HG02678 (cell line): ENCODE data around the gene GOLGA5.
A peak's percentile ranks its signal among the peaks of the same experiment; 100 is the strongest.
"Not testable (repeated sequence)": the region's sequence is repeated elsewhere in the genome, so short reads cannot be mapped to it uniquely, and the experiment has no call there.

ENCODE experiments used
- ATAC-seq: cut with Tn5 transposase; IDR thresholded peaks from one replicate; pipeline ENCODE4 v1.9.1; 2021; ENCODE audit warnings: mild to moderate bottlenecking, moderate library complexity; ENCODE audit not compliant: unreplicated experiment

The GOLGA5 gene, protein sequence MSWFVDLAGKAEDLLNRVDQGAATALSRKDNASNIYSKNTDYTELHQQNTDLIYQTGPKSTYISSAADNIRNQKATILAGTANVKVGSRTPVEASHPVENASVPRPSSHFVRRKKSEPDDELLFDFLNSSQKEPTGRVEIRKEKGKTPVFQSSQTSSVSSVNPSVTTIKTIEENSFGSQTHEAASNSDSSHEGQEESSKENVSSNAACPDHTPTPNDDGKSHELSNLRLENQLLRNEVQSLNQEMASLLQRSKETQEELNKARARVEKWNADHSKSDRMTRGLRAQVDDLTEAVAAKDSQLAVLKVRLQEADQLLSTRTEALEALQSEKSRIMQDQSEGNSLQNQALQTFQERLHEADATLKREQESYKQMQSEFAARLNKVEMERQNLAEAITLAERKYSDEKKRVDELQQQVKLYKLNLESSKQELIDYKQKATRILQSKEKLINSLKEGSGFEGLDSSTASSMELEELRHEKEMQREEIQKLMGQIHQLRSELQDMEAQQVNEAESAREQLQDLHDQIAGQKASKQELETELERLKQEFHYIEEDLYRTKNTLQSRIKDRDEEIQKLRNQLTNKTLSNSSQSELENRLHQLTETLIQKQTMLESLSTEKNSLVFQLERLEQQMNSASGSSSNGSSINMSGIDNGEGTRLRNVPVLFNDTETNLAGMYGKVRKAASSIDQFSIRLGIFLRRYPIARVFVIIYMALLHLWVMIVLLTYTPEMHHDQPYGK

GRCh38 chr14:92793709-92794546 lies at the start of gene GOLGA5:
TSS of gene GOLGA5 (plus strand) at chr14:92794305. CDS start at chr14:92797438, 3,133 bp downstream.
- ATAC-seq = peak; percentile 97

DNA sequence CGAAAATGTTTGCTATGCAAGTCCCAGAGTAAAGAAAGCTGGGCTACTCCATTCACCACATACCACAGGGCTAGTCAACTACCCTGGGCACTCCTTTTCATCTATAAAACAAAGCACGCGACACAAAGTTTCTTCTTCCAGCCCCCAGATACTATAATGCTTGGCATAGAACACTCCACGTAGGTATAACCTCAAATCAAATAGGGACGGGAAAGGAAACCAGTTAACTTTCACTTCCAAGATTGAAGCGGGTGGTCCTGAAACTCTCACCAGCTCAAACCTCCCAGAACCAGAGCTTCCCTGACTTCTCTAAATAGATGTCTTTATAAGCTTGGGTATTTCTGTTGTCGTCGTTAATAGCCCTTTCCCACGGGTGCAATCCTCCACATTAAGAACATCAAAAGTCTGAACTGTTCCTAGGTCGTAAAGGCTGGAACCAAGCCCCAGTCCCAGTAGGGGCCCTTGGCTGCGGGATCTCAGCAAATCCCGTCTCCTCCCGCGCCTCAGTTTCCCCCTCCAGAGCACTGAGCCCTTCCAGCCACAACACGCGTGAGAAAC lies 46.3 kb upstream of the GOLGA5 start:
- no peak for ATAC-seq

GRCh38 chr14:92748259-92749016 lies 45.7 kb upstream of the GOLGA5 start, which contains the start of gene LGMN:
TSS of gene LGMN (minus strand) at chr14:92748627. CDS start at chr14:92732786, 15,841 bp downstream.
- peak; percentile 86 for ATAC-seq

DNA sequence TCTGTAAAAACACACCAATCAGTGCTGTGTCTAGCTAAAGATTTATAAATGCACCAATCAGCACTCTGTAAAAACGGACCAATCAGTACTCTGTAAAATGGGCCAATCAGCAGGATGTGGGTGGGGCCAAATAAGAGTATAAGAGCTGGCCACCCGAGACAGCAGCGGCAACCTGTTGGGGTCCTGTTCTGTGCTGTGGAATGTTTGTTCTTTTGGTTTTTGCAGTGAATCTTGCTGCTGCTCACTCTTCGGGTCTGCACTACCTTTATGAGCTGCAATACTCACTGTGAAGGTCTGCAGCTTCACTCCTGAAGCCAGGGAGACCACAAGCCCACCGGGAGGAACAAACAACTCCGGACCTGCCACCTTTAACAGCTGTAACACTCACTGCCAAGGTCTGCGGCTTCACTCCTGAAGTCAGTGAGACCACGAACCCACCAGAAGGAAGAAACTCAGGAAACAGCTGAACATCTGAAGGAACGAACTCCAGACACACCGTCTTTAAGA lies 43.8 kb upstream of the GOLGA5 start:
- ATAC-seq = not testable (repeated sequence)

GRCh38 chr14:92750994-92751400 lies 43.1 kb upstream of the GOLGA5 start:
- ATAC-seq = no peak

DNA sequence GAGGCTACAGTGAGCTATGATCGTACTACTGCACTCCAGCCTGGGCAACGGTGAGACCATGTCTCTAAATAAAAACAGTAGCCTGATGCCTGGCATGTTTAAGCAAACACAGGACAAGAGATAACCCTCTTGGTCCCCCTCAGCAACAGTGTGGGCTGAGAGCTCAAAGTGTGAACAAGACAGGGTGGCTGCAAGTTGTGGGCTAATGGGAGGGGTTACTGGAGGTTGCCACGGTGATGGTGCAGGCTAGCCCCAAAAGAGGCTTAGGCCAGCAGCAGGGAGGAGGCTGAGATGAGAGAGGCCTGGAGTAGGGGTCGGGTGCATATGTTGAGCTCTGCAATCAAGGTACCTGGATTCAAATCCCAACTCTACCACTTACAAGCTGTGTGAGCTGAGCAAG lies 42.3 kb upstream of the GOLGA5 start:
- ATAC-seq = no peak

DNA sequence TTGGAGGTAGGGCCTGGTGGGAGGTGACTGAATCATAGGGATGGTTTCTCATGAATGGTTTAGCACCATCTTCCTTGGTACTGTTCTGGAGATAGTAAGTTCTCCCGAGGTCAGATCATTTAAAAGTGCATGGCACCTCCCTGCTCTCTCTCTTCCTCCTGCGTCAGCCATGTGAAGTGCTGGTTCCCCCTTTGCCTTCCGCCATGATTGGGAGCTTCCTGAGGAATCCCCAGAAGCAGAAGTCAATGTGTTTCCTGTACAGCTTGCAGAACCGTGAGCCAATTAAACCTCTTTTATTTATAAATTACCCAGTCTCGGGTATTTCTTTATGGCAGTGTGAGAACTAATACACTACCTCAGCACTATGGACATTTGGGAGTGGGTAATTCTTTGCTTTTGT lies 40.9 kb upstream of the GOLGA5 start:
- ATAC-seq = no peak

DNA sequence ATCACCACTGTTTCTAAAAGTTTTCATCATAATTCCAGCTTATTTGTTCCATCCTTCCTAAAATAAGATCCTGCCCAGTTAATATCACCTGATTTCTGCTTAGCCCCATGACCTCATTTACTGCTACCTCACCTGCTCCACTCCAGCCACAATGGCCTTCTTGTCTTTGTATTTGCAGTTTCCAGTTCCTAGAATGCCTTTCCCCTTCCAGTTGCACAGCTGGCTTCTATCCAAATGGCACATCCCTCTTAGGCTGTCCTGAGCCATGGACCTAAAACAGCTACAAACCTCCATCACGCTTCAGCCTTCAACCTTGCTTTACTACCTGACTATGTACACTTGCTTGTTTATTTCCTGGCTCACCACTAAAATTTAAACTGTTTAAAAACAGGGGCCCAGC lies 39.1 kb upstream of the GOLGA5 start:
- no peak for ATAC-seq

- no peak for ATAC-seq
These were observed 38.6 kb upstream of the GOLGA5 start for GRCh38 chr14:92755495-92755894.

DNA sequence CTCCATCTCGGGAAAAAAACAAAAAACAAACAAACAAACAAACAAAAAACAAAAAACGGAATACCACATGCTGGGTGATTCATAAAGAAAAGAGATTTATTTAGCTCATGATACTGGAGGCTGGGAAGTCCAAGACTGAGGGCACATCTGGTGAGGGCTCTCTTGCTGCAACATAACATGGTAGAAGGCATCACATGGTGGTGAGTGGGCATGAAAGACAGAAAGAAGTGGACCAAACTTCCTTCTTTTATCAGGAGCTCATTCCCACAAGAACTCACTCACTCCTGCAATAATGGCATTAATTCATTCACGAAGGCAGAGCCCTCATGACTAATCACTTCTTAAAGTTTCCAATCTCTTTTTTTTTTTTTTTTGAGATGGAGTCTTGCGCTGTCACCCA lies 37.7 kb upstream of the GOLGA5 start:
- no peak for ATAC-seq

GRCh38 chr14:92759300-92759678 lies 34.8 kb upstream of the GOLGA5 start:
- no peak for ATAC-seq

DNA sequence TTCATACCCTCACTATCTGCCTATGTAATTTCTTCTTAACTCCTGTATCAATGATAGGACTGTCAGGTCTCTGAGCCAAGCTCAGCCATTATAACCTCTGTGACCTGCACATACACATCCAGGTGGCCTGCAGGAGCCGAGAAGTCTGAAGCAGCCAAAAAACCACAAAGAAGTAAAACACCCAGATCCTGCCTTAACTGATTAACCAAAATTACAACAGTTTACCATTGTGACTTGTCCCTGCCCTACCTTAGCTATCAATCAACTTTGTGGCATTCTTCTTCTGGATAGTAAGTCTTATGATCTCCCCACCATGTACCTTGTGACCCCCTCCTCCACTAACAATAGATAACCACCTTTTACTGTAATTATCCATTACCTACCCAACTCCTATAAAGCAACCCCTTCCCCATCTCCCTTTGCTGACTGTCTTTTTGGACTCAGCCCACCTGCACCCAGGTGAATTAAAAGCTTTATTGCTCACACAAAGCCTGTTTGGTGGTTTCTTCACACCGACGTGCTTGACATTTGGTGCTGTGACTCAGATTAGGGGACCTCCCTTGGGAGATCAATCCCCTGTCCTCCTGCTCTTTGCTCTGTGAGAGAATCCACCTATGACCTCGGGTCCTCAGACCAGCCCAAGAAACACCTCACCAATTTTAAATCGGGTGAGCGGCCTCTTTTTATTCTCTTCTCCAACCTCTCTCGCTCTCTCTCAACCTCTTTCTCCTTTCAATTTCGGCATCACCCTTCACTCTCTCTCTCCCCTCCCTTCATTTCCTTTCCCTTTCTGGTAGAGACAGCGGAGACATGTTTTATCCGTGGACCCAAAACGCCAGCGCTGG lies 34.2 kb upstream of the GOLGA5 start:
- no peak for ATAC-seq

DNA sequence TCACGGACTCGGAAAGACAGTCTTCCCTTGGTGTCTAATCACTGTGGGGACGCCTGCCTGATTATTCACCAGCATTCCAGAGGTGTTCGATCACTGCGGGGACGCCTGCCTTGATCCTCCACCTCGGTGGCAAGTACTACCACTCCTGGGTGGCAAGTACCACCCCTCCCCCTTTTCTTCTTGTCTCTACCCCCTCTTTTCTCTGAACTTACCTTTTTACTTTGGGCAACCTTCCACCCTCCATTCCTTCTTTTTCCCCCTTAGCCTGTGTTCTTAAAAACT lies 33.6 kb upstream of the GOLGA5 start:
- ATAC-seq = no peak

DNA sequence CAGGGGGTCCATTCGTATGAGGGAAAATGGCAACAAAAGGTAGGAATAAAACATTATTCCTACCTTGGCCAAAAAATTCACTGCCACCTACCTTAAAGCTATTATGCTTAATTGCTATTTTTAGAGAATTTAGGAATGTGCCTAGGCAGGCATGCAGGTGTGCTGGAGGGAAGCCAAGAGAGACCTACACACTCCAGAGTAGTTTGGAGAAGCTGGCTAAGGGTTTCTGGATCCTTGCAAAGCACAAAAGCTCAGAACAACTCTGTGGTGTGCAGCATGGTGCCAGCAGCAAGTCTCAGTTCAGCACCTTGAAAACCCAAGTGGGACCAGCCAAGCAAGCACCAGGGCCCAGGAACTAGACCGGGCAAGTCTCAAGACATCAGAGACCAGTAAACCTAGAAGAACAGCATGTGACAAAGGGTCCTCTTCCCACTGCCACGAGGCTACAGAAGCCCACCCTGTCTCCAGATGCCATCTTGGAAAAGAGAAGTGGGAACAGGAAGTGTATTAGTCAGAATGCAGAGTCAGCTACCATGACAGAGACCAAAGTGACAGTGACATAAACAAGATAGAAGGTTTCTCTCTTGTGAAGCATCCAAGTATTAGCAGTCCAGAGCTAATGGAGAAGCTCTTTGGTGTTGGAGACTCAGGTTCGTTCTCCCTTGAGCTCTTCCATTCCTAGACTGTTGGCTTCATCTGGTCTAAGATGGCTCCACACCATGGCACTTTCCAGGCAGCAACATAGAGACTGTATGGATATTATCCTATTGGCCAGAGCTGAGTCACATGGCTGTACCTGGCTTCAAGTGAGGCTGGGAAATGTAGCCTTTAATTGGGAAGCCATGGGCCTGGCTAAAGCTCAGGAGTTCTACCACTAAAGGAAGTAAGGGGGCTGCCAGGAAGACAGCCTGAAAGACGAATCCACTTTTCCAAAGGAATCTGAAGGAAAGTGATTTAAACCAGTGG lies 30.2 kb upstream of the GOLGA5 start:
- ATAC-seq = not testable (repeated sequence)

DNA sequence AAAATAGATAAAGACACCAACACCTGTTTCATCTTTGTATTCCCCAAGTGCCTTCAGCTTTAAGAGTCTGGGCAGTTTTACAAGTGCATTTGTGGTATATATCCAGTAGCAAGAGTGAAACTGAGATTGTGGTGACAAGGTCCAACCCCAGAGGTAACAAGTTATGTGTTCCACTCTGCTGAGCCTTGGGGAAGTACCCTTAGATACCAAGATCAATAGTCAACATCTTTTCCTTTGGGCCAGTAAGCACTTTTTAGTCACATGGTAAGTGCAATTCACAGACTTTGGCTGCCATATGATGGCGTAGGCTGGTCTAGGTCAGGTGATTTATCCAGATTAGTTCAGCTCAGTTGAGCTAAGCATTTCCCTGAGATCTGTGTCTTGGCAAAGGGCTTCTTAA lies 25.9 kb upstream of the GOLGA5 start:
- ATAC-seq = peak; percentile 96

GRCh38 chr14:92768795-92769194 lies 25.3 kb upstream of the GOLGA5 start:
- ATAC-seq = peak; percentile 1

GRCh38 chr14:92770484-92770883 lies 23.6 kb upstream of the GOLGA5 start:
- no peak for ATAC-seq

DNA sequence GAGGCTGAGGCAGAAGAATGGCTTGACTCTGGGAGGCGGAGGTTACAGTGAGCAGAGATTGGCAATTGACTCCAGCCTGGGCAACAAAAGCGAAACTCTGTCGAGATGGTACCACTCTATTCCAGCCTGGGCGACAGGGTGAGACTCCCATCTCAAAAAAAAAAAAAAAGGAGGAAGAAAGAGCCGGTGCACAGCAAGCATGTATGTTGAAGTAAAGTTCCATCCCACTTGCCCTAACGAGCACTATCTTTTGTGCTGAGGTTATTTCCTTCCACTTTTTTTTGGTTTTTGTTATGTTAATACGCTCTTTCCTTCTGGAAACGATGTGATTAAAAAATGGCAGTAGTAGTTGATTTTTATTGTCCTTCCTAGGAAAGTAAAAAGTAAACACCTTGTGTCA lies 19.5 kb upstream of the GOLGA5 start:
- no peak for ATAC-seq
